K562 (cell line): ENCODE measurements around the gene MCCD1. TPM values are rescaled to one million over a fixed set of nuclear protein-coding genes. Genes with fewer than 3 reads are reported as not detected.

ENCODE experiments used
- ARID1B ChIP-seq: fragments of 450-650 bp; IDR thresholded peaks from 2 replicates; pipeline ENCODE4 v1.6.1; 2016; ENCODE audit warnings: antibody characterized with exemption, mild to moderate bottlenecking, inconsistent platforms
- ELF2 ChIP-seq: fragments of 250-450 bp; sonication (Bioruptor Pico); IDR thresholded peaks from 2 replicates; pipeline ENCODE4 v1.5.0; 2021; ENCODE audit warnings: mild to moderate bottlenecking
- FOS ChIP-seq: IDR thresholded peaks from 3 replicates; pipeline ENCODE4 v1.6.1; 2011; ENCODE audit not compliant: insufficient read length; ENCODE audit errors: extremely low read depth
- HOXB6 ChIP-seq: fragments of 250-450 bp; sonication (Bioruptor Pico); IDR thresholded peaks from 2 replicates; pipeline ENCODE4 v1.5.1; 2022; ENCODE audit warnings: mild to moderate bottlenecking, borderline replicate concordance
- KLF13 ChIP-seq: fragments of 450-650 bp; IDR thresholded peaks from 2 replicates; pipeline ENCODE4 v1.6.1; 2016; ENCODE audit warnings: missing genetic modification characterization, low read depth, mild to moderate bottlenecking, missing compliant biosample characterization, moderate library complexity, borderline replicate concordance
- MCM5 ChIP-seq: fragments of 450-650 bp; IDR thresholded peaks from 2 replicates; pipeline ENCODE4 v1.6.1; 2016; ENCODE audit warnings: low read depth
- MTA1 ChIP-seq: fragments of 450-650 bp; IDR thresholded peaks from 2 replicates; pipeline ENCODE4 v1.6.1; 2017; ENCODE audit warnings: borderline replicate concordance
- NR4A1 ChIP-seq, 2 experiments: fragments of 250-450 bp in 1 of 2; fragments of 450-650 bp in 1 of 2; sonication (Bioruptor Pico) in 1 of 2; IDR thresholded peaks; 2 replicates each; pipeline versions ENCODE4 v1.4.0 to v1.6.1; 2016 to 2020; ENCODE audit warnings: mild to moderate bottlenecking in 2 of 2, missing compliant biosample characterization in 1 of 2, missing genetic modification characterization in 1 of 2, moderate library complexity in 1 of 2
- PRMT5 ChIP-seq: sonication (generic); formaldehyde crosslinking; IDR thresholded peaks from 2 replicates; pipeline ENCODE4 v1.5.0; 2020; ENCODE audit warnings: missing genetic modification reagents
- TRIM24 ChIP-seq, 2 experiments: fragments of 450-650 bp; IDR thresholded peaks; 2 replicates each; pipeline ENCODE4 v1.6.1; 2016
- VEZF1 ChIP-seq: fragments of 200-800 bp; sonication (Bioruptor generic); IDR thresholded peaks from 2 replicates; pipeline ENCODE4 v1.6.1; 2017; ENCODE audit warnings: missing genetic modification characterization, missing compliant biosample characterization
- ZKSCAN8 ChIP-seq: fragments of 200-800 bp; sonication (Bioruptor generic); IDR thresholded peaks from 2 replicates; pipeline ENCODE4 v1.6.1; 2016; ENCODE audit warnings: missing genetic modification characterization, missing compliant biosample characterization
- polyA plus RNA-seq, 8 experiments: library from polyadenylated mRNA; depleted of rRNA in 4 of 8; stranded (reverse) in 5 of 8; unstranded in 3 of 8; fragments of >200 nt; fragmentation: Nextera tagmentation in 2 of 8; fragmentation: Illumina TruSeq in 1 of 8; extraction: Ambion mirVana in 2 of 8; extraction: Trizol in 1 of 8; gene quantifications; 2 replicates each; pipeline versions ENCODE4 v1.2.1 to v1.2.3, GENCODE V29; 2011 to 2014; ENCODE audit warnings: inconsistent platforms in 1 of 8, missing spikeins in 1 of 8
- total RNA-seq, 7 experiments: library from RNA; depleted of rRNA in 6 of 7; stranded (reverse); fragments of >200 nt in 6 of 7; fragmentation: Illumina TruSeq in 2 of 7; extraction: Trizol in 2 of 7; gene quantifications; 2 replicates each; pipeline versions ENCODE4 v1.2.1 to v1.2.3, GENCODE V29; 2011 to 2021; ENCODE audit warnings: low replicate concordance in 1 of 7
- TF ChIP-seq, protein P1 (sequence below): fragments of 450-650 bp; IDR thresholded peaks from 2 replicates; pipeline ENCODE4 v1.6.1; 2016; ENCODE audit warnings: mild to moderate bottlenecking, moderate library complexity
- TF ChIP-seq, protein P2 (sequence below): fragments of 450-650 bp; IDR thresholded peaks from 2 replicates; pipeline ENCODE4 v1.6.1; 2016; ENCODE audit warnings: missing biosample characterization, missing genetic modification characterization

Gene MCCD1
- total and polyA plus RNA-seq, 9 of the 15 experiments (the other 6 are each of a cell fraction or from before 2014, with no cell fraction given) = not detected

- TF ChIP-seq MCM5 (no peak), TRIM24 (IDR thresholded peaks at IDR 0.05) (0 out of 4 replicates have a peak, but pooled peaks have one; percentile 21 to 42), KLF13 (tag) (no peak), VEZF1 (CRISPR knock-in tag) (peak; percentile 79), PRMT5 (CRISPR knock-in tag) (no peak), ELF2 (peak; percentile 71), ARID1B (peak; percentile 78), NR4A1 (CRISPR knock-in tag; IDR thresholded peaks at IDR 0.05) (0 out of 2 replicates have a peak, but pooled peaks have one; percentile 30), NR4A1 (tag; IDR thresholded peaks at IDR 0.05) (no peak), MTA1 (no peak), ZKSCAN8 (CRISPR knock-in tag) (peak; percentile 71), FOS (no peak), HOXB6 (CRISPR knock-in tag) (no peak)
- TF ChIP-seq, protein P1, sequence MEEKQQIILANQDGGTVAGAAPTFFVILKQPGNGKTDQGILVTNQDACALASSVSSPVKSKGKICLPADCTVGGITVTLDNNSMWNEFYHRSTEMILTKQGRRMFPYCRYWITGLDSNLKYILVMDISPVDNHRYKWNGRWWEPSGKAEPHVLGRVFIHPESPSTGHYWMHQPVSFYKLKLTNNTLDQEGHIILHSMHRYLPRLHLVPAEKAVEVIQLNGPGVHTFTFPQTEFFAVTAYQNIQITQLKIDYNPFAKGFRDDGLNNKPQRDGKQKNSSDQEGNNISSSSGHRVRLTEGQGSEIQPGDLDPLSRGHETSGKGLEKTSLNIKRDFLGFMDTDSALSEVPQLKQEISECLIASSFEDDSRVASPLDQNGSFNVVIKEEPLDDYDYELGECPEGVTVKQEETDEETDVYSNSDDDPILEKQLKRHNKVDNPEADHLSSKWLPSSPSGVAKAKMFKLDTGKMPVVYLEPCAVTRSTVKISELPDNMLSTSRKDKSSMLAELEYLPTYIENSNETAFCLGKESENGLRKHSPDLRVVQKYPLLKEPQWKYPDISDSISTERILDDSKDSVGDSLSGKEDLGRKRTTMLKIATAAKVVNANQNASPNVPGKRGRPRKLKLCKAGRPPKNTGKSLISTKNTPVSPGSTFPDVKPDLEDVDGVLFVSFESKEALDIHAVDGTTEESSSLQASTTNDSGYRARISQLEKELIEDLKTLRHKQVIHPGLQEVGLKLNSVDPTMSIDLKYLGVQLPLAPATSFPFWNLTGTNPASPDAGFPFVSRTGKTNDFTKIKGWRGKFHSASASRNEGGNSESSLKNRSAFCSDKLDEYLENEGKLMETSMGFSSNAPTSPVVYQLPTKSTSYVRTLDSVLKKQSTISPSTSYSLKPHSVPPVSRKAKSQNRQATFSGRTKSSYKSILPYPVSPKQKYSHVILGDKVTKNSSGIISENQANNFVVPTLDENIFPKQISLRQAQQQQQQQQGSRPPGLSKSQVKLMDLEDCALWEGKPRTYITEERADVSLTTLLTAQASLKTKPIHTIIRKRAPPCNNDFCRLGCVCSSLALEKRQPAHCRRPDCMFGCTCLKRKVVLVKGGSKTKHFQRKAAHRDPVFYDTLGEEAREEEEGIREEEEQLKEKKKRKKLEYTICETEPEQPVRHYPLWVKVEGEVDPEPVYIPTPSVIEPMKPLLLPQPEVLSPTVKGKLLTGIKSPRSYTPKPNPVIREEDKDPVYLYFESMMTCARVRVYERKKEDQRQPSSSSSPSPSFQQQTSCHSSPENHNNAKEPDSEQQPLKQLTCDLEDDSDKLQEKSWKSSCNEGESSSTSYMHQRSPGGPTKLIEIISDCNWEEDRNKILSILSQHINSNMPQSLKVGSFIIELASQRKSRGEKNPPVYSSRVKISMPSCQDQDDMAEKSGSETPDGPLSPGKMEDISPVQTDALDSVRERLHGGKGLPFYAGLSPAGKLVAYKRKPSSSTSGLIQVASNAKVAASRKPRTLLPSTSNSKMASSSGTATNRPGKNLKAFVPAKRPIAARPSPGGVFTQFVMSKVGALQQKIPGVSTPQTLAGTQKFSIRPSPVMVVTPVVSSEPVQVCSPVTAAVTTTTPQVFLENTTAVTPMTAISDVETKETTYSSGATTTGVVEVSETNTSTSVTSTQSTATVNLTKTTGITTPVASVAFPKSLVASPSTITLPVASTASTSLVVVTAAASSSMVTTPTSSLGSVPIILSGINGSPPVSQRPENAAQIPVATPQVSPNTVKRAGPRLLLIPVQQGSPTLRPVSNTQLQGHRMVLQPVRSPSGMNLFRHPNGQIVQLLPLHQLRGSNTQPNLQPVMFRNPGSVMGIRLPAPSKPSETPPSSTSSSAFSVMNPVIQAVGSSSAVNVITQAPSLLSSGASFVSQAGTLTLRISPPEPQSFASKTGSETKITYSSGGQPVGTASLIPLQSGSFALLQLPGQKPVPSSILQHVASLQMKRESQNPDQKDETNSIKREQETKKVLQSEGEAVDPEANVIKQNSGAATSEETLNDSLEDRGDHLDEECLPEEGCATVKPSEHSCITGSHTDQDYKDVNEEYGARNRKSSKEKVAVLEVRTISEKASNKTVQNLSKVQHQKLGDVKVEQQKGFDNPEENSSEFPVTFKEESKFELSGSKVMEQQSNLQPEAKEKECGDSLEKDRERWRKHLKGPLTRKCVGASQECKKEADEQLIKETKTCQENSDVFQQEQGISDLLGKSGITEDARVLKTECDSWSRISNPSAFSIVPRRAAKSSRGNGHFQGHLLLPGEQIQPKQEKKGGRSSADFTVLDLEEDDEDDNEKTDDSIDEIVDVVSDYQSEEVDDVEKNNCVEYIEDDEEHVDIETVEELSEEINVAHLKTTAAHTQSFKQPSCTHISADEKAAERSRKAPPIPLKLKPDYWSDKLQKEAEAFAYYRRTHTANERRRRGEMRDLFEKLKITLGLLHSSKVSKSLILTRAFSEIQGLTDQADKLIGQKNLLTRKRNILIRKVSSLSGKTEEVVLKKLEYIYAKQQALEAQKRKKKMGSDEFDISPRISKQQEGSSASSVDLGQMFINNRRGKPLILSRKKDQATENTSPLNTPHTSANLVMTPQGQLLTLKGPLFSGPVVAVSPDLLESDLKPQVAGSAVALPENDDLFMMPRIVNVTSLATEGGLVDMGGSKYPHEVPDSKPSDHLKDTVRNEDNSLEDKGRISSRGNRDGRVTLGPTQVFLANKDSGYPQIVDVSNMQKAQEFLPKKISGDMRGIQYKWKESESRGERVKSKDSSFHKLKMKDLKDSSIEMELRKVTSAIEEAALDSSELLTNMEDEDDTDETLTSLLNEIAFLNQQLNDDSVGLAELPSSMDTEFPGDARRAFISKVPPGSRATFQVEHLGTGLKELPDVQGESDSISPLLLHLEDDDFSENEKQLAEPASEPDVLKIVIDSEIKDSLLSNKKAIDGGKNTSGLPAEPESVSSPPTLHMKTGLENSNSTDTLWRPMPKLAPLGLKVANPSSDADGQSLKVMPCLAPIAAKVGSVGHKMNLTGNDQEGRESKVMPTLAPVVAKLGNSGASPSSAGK = no peak
- TF ChIP-seq, protein P2, sequence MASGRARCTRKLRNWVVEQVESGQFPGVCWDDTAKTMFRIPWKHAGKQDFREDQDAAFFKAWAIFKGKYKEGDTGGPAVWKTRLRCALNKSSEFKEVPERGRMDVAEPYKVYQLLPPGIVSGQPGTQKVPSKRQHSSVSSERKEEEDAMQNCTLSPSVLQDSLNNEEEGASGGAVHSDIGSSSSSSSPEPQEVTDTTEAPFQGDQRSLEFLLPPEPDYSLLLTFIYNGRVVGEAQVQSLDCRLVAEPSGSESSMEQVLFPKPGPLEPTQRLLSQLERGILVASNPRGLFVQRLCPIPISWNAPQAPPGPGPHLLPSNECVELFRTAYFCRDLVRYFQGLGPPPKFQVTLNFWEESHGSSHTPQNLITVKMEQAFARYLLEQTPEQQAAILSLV (tag) = no peak
Measured at GRCh38 chr6:31559958-31560696, 31.4 kb downstream of the MCCD1 start (continued).
